Liver (tissue), 9 donors: ENCODE measurements around the gene TYRP1. TPM values are rescaled to one million over a fixed set of nuclear protein-coding genes. Genes with fewer than 3 reads are reported as not detected.

Source experiments
- DNase-seq: peaks from one replicate; pipeline ENCODE4 v3.0.0-alpha.2; 2017; ENCODE audit warnings: low spot score
- H3K27ac ChIP-seq, 2 donors: one replicate each; pipeline ENCODE4 v1.7.0; 2013; ENCODE audit warnings: inconsistent platforms in 2 of 2, low read length in 2 of 2, control low read depth in 1 of 2, low read depth in 1 of 2, mild to moderate bottlenecking in 1 of 2
- H3K27me3 ChIP-seq, 4 donors: one replicate each; pipeline versions ENCODE4 v1.6.1 to v1.7.0; 2013; ENCODE audit warnings: low read length in 3 of 4, inconsistent platforms in 1 of 4, mild to moderate bottlenecking in 1 of 4, moderate library complexity in 1 of 4; ENCODE audit not compliant: control insufficient read depth in 4 of 4, insufficient read depth in 4 of 4
- H3K36me3 ChIP-seq, 4 donors: one replicate each; pipeline versions ENCODE4 v1.6.1 to v1.7.0; 2013; ENCODE audit warnings: low read length in 3 of 4, mild to moderate bottlenecking in 3 of 4, low read depth in 1 of 4, moderate library complexity in 1 of 4; ENCODE audit not compliant: control insufficient read depth in 4 of 4, insufficient read depth in 3 of 4
- H3K4me1 ChIP-seq, 4 donors: one replicate each; pipeline versions ENCODE4 v1.6.1 to v1.7.0; 2013; ENCODE audit warnings: low read length in 3 of 4, mild to moderate bottlenecking in 3 of 4, moderate library complexity in 1 of 4; ENCODE audit not compliant: control insufficient read depth in 4 of 4, insufficient read depth in 4 of 4
- H3K4me3 ChIP-seq, 3 donors: one replicate each; pipeline versions ENCODE4 v1.6.1 to v1.7.0; 2013; ENCODE audit warnings: low read length in 3 of 3, control low read depth in 1 of 3, low read depth in 1 of 3, mild to moderate bottlenecking in 1 of 3
- H3K9ac ChIP-seq, 2 donors: one replicate each; pipeline ENCODE4 v1.7.0; 2013; ENCODE audit warnings: low read length in 2 of 2, mild to moderate bottlenecking in 2 of 2, moderate library complexity in 2 of 2, control low read depth in 1 of 2, low read depth in 1 of 2
- H3K9me3 ChIP-seq, 4 donors: one replicate each; pipeline versions ENCODE4 v1.6.1 to v1.7.0; 2013; ENCODE audit warnings: low read length in 3 of 4; ENCODE audit not compliant: control insufficient read depth in 4 of 4
- CTCF ChIP-seq: fragments of 150-350 bp; IDR thresholded peaks from 2 replicates; pipeline ENCODE4 v1.5.1; 2017; ENCODE audit warnings: improper control_type of control experiment, low read depth, low read length; ENCODE audit not compliant: missing input control
- FOXA2 ChIP-seq: IDR thresholded peaks from 2 replicates; pipeline ENCODE4 v1.6.1; 2016; ENCODE audit warnings: antibody characterized with exemption
- HNF4A ChIP-seq, 2 donors: conservative IDR thresholded peaks; 2 replicates each; pipeline ENCODE4 v1.6.1; 2016; ENCODE audit warnings: antibody characterized with exemption in 2 of 2, mild to moderate bottlenecking in 2 of 2
- HNF4G ChIP-seq: IDR thresholded peaks from 2 replicates; pipeline ENCODE4 v1.6.1; 2016; ENCODE audit warnings: antibody characterized with exemption
- JUND ChIP-seq, 2 donors: IDR thresholded peaks; 2 replicates each; pipeline ENCODE4 v1.6.1; 2016; ENCODE audit warnings: antibody characterized with exemption in 2 of 2
- RAD21 ChIP-seq, 2 donors: IDR thresholded peaks; 2 replicates each; pipeline ENCODE4 v1.6.1; 2016; ENCODE audit warnings: antibody characterized with exemption in 2 of 2, mild to moderate bottlenecking in 2 of 2
- REST ChIP-seq: IDR thresholded peaks from 2 replicates; pipeline ENCODE4 v1.6.1; 2016; ENCODE audit warnings: antibody characterized with exemption, mild to moderate bottlenecking
- RXRA ChIP-seq, 2 donors: IDR thresholded peaks; 2 replicates each; pipeline ENCODE4 v1.6.1; 2017 to 2018; ENCODE audit warnings: antibody characterized with exemption in 2 of 2, mild to moderate bottlenecking in 1 of 2
- WGBS: extraction: QIAGEN DNeasy Blood & Tissue Kit; methylation state at CpG from one replicate; pipeline ENCODE4 v1.1.7; 2013; 5-methylcytosine and 5-hydroxymethylcytosine counted together
- polyA plus RNA-seq, 2 donors: library from polyadenylated mRNA; stranded (reverse) in 1 of 2; unstranded in 1 of 2; fragments of 200-250 nt in 1 of 2; fragments of >200 nt in 1 of 2; fragmentation: Nextera tagmentation in 1 of 2; extraction: Ambion mirVana in 1 of 2; gene quantifications; one replicate each; pipeline versions ENCODE4 v1.2.1 to v1.2.3, GENCODE V29; 2013 to 2015
- total RNA-seq, 2 donors: library from RNA; depleted of rRNA; stranded (reverse); fragments of >200 nt; gene quantifications; one replicate each; pipeline ENCODE4 v1.2.3, GENCODE V29; 2014
- TF ChIP-seq, protein P1 (sequence below): IDR thresholded peaks from 2 replicates; pipeline ENCODE4 v1.6.1; 2016; ENCODE audit warnings: antibody characterized with exemption
- TF ChIP-seq, protein P2 (sequence below): IDR thresholded peaks from 2 replicates; pipeline ENCODE4 v1.6.1; 2016; ENCODE audit warnings: antibody characterized with exemption
- donor health status: healthy.
- donor health status: healthy.
- donor health status: healthy.
- donor health status: healthy.
- donor health status: healthy.

The TYRP1 gene
- total and polyA plus RNA-seq, 4 donors = 0.17 TPM; not detected in 3

- TF ChIP-seq HNF4G (no peak), FOXA2 (no peak), RAD21 (IDR thresholded peaks at IDR 0.05) (peak; percentile 26 to 34), HNF4A (conservative IDR thresholded peaks at IDR 0.05) (no peak), CTCF (peak; percentile 15), RXRA (IDR thresholded peaks at IDR 0.05) (no peak)
- H3K4me1 ChIP-seq = no peaks in the 10 kb centered on the region
- H3K27ac ChIP-seq = no peak overlapping the region
- H3K27me3 ChIP-seq = no peaks in the 10 kb centered on the region
- no peak for DNase-seq
- H3K36me3 ChIP-seq = no peaks in the 10 kb centered on the region
- WGBS = 59% methylated on average over 5 of the region's 5 CpGs
- H3K4me3 ChIP-seq = no peak overlapping the region
- H3K9ac ChIP-seq = no peak overlapping the region
- H3K9me3 ChIP-seq = no peaks in the 10 kb centered on the region
Measured at GRCh38 chr9:12716823-12717600, 23.8 kb downstream of the TYRP1 start.

DNA sequence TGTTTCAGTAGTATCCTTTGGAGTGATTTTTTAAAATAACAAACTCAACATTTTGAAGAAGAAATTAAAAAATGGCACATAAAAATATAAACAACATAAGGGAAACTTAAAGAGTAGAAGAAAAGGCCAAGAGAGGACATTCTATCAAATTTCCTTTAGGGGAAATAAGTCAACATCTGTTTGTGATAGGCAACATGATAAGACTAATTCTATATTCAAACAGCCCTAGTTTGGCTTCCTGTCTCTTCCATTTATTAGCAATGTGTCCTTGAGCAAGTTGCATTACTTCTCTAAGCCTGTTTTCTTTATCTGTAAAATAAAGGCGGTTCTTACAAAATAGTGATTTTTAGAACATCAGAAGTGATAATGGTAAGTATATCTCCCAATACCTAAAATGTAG, 24.7 kb downstream of the TYRP1 start:
- H3K4me3 ChIP-seq = no peak overlapping the region
- no peaks in the 10 kb centered on the region for H3K27me3 ChIP-seq
- H3K4me1 ChIP-seq = no peaks in the 10 kb centered on the region
- no peak overlapping the region for H3K9ac ChIP-seq
- H3K36me3 ChIP-seq = no peaks in the 10 kb centered on the region
- 84% methylated on average over 1 of the region's 1 CpG for WGBS
- no peak for DNase-seq
- no peaks in the 10 kb centered on the region for H3K9me3 ChIP-seq
- no peak overlapping the region for H3K27ac ChIP-seq
- TF ChIP-seq, protein P1, sequence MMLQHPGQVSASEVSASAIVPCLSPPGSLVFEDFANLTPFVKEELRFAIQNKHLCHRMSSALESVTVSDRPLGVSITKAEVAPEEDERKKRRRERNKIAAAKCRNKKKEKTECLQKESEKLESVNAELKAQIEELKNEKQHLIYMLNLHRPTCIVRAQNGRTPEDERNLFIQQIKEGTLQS = no peak
- TF ChIP-seq FOXA2 = no peak
- no peak for TF ChIP-seq RXRA (IDR thresholded peaks at IDR 0.05)
- no peak for TF ChIP-seq HNF4A (conservative IDR thresholded peaks at IDR 0.05)
- no peak for TF ChIP-seq HNF4G
- no peak for TF ChIP-seq RAD21 (IDR thresholded peaks at IDR 0.05)
- no peak for TF ChIP-seq JUND (IDR thresholded peaks at IDR 0.05)
- no peak for TF ChIP-seq REST

GRCh38 chr9:12718482-12719026, 25.4 kb downstream of the TYRP1 start:
- 56% methylated on average over 7 of the region's 7 CpGs for WGBS
- Histone ChIP-seq H3K4me1 (no peaks in the 10 kb centered on the region), H3K36me3 (no peaks in the 10 kb centered on the region), H3K9ac (no peak overlapping the region), H3K27ac (no peak overlapping the region), H3K27me3 (no peaks in the 10 kb centered on the region), H3K4me3 (no peak overlapping the region), H3K9me3 (no peaks in the 10 kb centered on the region)
- DNase-seq = no peak
- TF ChIP-seq RXRA (IDR thresholded peaks at IDR 0.05) = no peak
- no peak for TF ChIP-seq JUND (IDR thresholded peaks at IDR 0.05)
- TF ChIP-seq, protein P2, sequence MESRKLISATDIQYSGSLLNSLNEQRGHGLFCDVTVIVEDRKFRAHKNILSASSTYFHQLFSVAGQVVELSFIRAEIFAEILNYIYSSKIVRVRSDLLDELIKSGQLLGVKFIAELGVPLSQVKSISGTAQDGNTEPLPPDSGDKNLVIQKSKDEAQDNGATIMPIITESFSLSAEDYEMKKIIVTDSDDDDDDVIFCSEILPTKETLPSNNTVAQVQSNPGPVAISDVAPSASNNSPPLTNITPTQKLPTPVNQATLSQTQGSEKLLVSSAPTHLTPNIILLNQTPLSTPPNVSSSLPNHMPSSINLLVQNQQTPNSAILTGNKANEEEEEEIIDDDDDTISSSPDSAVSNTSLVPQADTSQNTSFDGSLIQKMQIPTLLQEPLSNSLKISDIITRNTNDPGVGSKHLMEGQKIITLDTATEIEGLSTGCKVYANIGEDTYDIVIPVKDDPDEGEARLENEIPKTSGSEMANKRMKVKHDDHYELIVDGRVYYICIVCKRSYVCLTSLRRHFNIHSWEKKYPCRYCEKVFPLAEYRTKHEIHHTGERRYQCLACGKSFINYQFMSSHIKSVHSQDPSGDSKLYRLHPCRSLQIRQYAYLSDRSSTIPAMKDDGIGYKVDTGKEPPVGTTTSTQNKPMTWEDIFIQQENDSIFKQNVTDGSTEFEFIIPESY = no peak
- no peak for TF ChIP-seq REST
- TF ChIP-seq, protein P1 = no peak
